T-helper 2 cell (primary cell): ENCODE data around the gene FOXN3.
"Not testable (repeated sequence)": the region's sequence is repeated elsewhere in the genome, so short reads cannot be mapped to it uniquely, and the experiment has no call there.

ENCODE experiments used
- DNase-seq, 5 experiments: peaks; one replicate each; pipeline versions ENCODE4 v3.0.0 to v3.0.0-alpha.2; 2012 to 2022

The FOXN3 gene

GRCh38 chr14:89121968-89122620 lies 294.9 kb downstream of the FOXN3 start:
- no peak for DNase-seq

GRCh38 chr14:89117012-89117411 lies 300.0 kb downstream of the FOXN3 start:
- no peak for DNase-seq

GRCh38 chr14:89114109-89114508 lies 302.9 kb downstream of the FOXN3 start:
- no peak for DNase-seq

- DNase-seq, result no peak
Observed at GRCh38 chr14:89112720-89113119, 304.3 kb downstream of the FOXN3 start.

GRCh38 chr14:89111766-89112543 lies 305.1 kb downstream of the FOXN3 start:
- not testable (repeated sequence) for DNase-seq

DNA sequence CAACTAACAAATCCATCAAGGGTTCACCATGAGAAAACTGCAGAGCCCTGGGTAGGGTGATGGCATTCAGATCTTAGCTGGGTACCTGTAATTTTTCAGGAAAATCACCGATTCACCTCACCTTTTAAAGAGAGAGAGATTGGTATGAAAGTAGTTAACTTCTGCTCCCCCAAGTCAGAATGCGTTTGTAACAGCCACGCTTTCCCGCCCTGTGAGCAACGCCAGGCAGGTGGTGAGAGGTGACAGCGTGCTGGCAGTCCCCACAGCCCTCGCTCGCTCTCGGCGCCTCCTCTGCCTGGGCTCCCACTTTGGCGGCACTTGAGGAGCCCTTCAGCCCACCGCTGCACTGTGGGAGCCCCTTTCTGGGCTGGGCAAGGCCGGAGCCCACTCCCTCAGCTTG lies 305.8 kb downstream of the FOXN3 start:
- DNase-seq, result not testable (repeated sequence)

GRCh38 chr14:89110110-89110509 lies 306.9 kb downstream of the FOXN3 start:
- no peak for DNase-seq

- no peak for DNase-seq
Observed at GRCh38 chr14:89108608-89109007, 308.4 kb downstream of the FOXN3 start.

GRCh38 chr14:89107626-89108025 lies 309.4 kb downstream of the FOXN3 start:
- DNase-seq, result no peak
